Cardiac atrium fibroblast (primary cell): Measurements from ENCODE around the gene MBTPS2. TPM values are rescaled to one million over a fixed set of nuclear protein-coding genes. Genes with fewer than 3 reads are reported as not detected.

Source experiments
- total RNA-seq: library from RNA; depleted of rRNA; stranded (reverse); fragments of >200 nt; gene quantifications from 2 replicates; pipeline ENCODE4 v1.2.3, GENCODE V29; 2015

Gene MBTPS2
- 6.3 and 16.4 TPM in 2 replicates for total RNA-seq

DNA sequence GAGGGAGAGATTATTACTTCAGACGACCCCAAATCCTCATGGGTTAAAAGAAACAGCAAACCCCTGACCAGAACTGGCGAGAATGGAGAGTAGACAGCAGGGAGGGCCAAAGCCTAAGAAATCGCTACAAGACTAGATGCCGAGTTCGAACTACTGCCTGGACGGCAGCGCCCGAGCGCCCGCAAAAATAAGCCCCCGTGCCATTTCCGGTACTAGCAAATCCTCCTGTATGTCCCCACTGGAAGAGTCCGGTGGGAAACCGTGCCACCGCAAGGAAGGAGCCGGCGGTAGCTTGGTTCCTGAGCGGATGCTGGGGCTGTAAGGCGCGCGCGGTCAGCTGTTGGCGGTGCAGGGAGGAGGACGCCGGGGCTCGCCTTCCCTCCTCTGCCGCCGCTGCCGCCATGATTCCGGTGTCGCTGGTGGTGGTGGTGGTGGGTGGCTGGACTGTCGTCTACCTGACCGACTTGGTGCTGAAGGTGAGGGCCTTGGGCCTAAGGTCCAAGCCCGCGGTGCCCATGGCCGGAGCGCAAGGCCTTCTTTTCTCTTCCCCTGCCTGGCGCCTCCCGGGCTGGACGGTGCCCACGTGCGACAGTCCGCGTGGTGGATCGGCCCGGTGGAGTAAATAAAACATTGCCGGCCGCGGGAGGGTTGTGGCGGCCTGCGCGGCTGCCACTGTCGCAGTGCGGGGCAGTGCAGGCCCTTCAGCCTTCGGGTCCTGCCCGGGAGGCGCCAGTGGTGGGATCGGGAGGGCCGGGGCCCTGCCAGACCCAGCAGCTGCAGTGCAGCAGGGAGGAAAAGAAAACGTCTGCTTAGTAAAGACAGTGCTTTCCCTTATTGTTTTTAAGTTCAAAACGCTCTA is at the start of gene MBTPS2:
Gene MBTPS2, plus strand, starts transcription at position 284 of the 859 bp plus-strand sequence. Its CDS starts 118 bp downstream, at position 402.

DNA sequence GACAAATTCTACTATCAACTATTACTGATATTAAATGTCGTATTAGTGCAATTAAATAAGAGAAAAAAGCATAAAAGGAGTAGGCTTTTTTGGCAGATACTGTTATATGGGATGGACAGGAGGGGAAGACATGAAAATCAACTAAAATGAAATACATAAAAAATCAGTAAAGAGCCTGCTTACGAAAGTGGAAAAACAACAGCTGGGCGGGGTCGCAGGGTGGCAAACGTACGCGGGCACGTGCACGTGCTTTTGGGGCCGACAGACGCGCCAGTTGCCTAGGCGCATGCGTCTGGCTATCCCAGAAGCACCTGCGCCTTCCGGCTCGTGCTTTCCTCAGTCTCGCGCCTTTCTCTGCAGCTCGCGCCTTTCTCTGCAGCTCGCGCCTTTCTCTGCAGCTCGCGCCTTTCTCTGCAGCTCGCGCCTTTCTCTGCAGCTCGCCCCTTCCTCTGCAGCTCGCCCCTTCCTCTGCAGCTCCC is 16.6 kb downstream of the MBTPS2 start, which contains the start of gene YY2:
Gene YY2, plus strand, starts transcription at position 51 of the 479 bp plus-strand sequence. CDS start 498 bp downstream, outside the sequence.

Other genes starting within 250 kb of the MBTPS2 start
- not detected in 2 replicates for gene KLHL34, start 181.3 kb upstream of the MBTPS2 start, total RNA-seq
- gene SMPX, start 81.5 kb upstream of the MBTPS2 start, total RNA-seq: not detected in 2 replicates
- gene YY2, start 16.4 kb downstream of the MBTPS2 start, total RNA-seq: 0.36 and 1.1 TPM in 2 replicates
- 85.7 and 97.7 TPM in 2 replicates for gene SMS, start 101.1 kb downstream of the MBTPS2 start, total RNA-seq
- gene PHEX, start 192.7 kb downstream of the MBTPS2 start, total RNA-seq: 0.16 and 0.18 TPM in 2 replicates